Endothelial cell of umbilical vein (primary cell): ENCODE results near the gene ZYX. TPM values are rescaled to one million over a fixed set of nuclear protein-coding genes. Genes with fewer than 3 reads are reported as not detected.

Source experiments
- Bru-seq: library from RNA; stranded (reverse); fragments of 400-500 nt; gene quantifications from one replicate; lab custom pipeline; 2021; lab: Mats Ljungman, UMichigan
- BruChase-seq, 2 experiments: library from RNA; stranded (reverse); fragments of 400-500 nt; gene quantifications; one replicate each; lab custom pipeline; 2021; lab: Mats Ljungman, UMichigan
- BruUV-seq: library from RNA; stranded (reverse); fragments of 400-500 nt; replicated peaks from 2 replicates; lab custom pipeline; 2021; lab: Mats Ljungman, UMichigan
- CTCF ChIA-PET: fragments of 300-600, 350-600 bp; sonication (Branson Sonifier 250); formaldehyde crosslinking; loops from one replicate; lab custom pipeline; 2021; ENCODE audit warnings: antibody characterized with exemption, inconsistent platforms; lab: Charles Lee
- POLR2A ChIA-PET: fragments of 300-600, 350-600 bp; sonication (Branson Sonifier 250); formaldehyde crosslinking; loops from one replicate; lab custom pipeline; 2021; ENCODE audit warnings: antibody characterized with exemption, inconsistent platforms; lab: Charles Lee
- DNase-seq: peaks from one replicate; pipeline ENCODE4 v3.0.0-alpha.2; 2011; ENCODE audit warnings: low read depth, low spot score
- FAIRE-seq: peaks from 2 replicates; lab custom pipeline; 2011; peaks lifted over from hg19 to GRCh38; lab: Jason Lieb, UNC
- H2AFZ ChIP-seq: 2 replicates; pipeline ENCODE4 v1.6.0; 2012; ENCODE audit warnings: low read depth, low read length, control low read depth, inconsistent platforms
- H3K27ac ChIP-seq: 2 replicates; pipeline ENCODE4 v1.5.1; 2011; ENCODE audit warnings: low read depth, mild to moderate bottlenecking, control low read depth, low read length, moderate library complexity; ENCODE audit not compliant: insufficient read depth
- H3K27me3 ChIP-seq, 2 experiments: 2 replicates each; pipeline versions ENCODE4 v1.6.0 to v1.6.1; 2011; ENCODE audit warnings: low read length in 2 of 2, mixed read lengths in 1 of 2; ENCODE audit not compliant: control insufficient read depth in 2 of 2, insufficient read depth in 2 of 2
- H3K36me3 ChIP-seq, 2 experiments: 2 replicates in 1 of 2; 3 replicates in 1 of 2; pipeline ENCODE4 v1.5.1; 2011; ENCODE audit warnings: low read length in 2 of 2, mild to moderate bottlenecking in 1 of 2, moderate library complexity in 1 of 2; ENCODE audit not compliant: control insufficient read depth in 2 of 2, insufficient read depth in 2 of 2; ENCODE audit errors: extremely low read depth in 1 of 2
- H3K4me1 ChIP-seq: 3 replicates; pipeline ENCODE4 v1.5.1; 2011; ENCODE audit warnings: mild to moderate bottlenecking, low read length; ENCODE audit not compliant: control insufficient read depth, insufficient read depth; ENCODE audit errors: extremely low read depth
- H3K4me2 ChIP-seq: 2 replicates; pipeline ENCODE4 v1.6.1; 2011; ENCODE audit warnings: low read length, control low read depth, mixed read lengths; ENCODE audit not compliant: insufficient read depth
- H3K4me3 ChIP-seq, 3 experiments: fragments of 200-600 bp in 1 of 3; sonication (generic), shearing (Covaris generic) in 1 of 3; replicated peaks in 1 of 3; 2 replicates each; pipeline ENCODE4 v1.5.1; 2011 to 2016; ENCODE audit warnings: control low read depth in 3 of 3, low read length in 3 of 3, mild to moderate bottlenecking in 2 of 3, inconsistent platforms in 1 of 3, low read depth in 1 of 3, moderate library complexity in 1 of 3; ENCODE audit not compliant: insufficient read depth in 1 of 3
- H3K79me2 ChIP-seq: 2 replicates; pipeline ENCODE4 v1.6.0; 2012; ENCODE audit warnings: low read length, inconsistent platforms; ENCODE audit not compliant: control insufficient read depth, insufficient read depth
- H3K9ac ChIP-seq: replicated peaks from 2 replicates; pipeline ENCODE3; 2011; ENCODE audit warnings: low read length, control low read depth; ENCODE audit not compliant: insufficient read depth; ENCODE audit errors: extremely low read depth
- H3K9me1 ChIP-seq: replicated peaks from 3 replicates; pipeline ENCODE4 v1.6.0; 2011; ENCODE audit warnings: mild to moderate bottlenecking, low read length; ENCODE audit not compliant: control insufficient read depth, insufficient read depth; ENCODE audit errors: extremely low read depth
- H3K9me3 ChIP-seq: replicated peaks from 2 replicates; pipeline ENCODE4 v1.5.1; 2012; ENCODE audit warnings: low read length, inconsistent platforms; ENCODE audit not compliant: control insufficient read depth, insufficient read depth
- H4K20me1 ChIP-seq: replicated peaks from 2 replicates; pipeline ENCODE3; 2011; ENCODE audit warnings: mild to moderate bottlenecking, low read length; ENCODE audit not compliant: control insufficient read depth, insufficient read depth; ENCODE audit errors: extremely low read depth
- CTCF ChIP-seq, 2 donors: IDR thresholded peaks; 1 replicate in 1 of 2; 2 replicates in 1 of 2; pipeline ENCODE4 v1.5.1; 2011; ENCODE audit warnings: low read length in 2 of 2, mild to moderate bottlenecking in 2 of 2, moderate library complexity in 2 of 2, control low read depth in 1 of 2, inconsistent platforms in 1 of 2, low read depth in 1 of 2; ENCODE audit not compliant: insufficient read depth in 1 of 2; ENCODE audit errors: extremely low read depth in 1 of 2
- EZH2 ChIP-seq: IDR thresholded peaks from 2 replicates; pipeline ENCODE4 v1.6.1; 2012; ENCODE audit warnings: borderline replicate concordance, low read depth, mild to moderate bottlenecking, moderate library complexity, low read length, inconsistent platforms; ENCODE audit not compliant: severe bottlenecking
- FOS ChIP-seq: IDR thresholded peaks from 2 replicates; pipeline ENCODE4 v1.6.1; 2011; ENCODE audit warnings: mild to moderate bottlenecking, low read length, moderate library complexity, borderline replicate concordance; ENCODE audit not compliant: insufficient read depth
- GATA2 ChIP-seq: IDR thresholded peaks from 2 replicates; pipeline ENCODE4 v1.7.0; 2011; ENCODE audit warnings: low read depth, mild to moderate bottlenecking, moderate library complexity, mixed read lengths, low read length; ENCODE audit not compliant: insufficient read length, insufficient read depth
- JUN ChIP-seq: IDR thresholded peaks from 2 replicates; pipeline ENCODE4 v1.6.1; 2011; ENCODE audit warnings: borderline replicate concordance, low read depth; ENCODE audit not compliant: insufficient read length, insufficient read depth
- MAX ChIP-seq: IDR thresholded peaks from 2 replicates; pipeline ENCODE4 v1.6.1; 2011; ENCODE audit not compliant: insufficient read depth, insufficient read length
- MYC ChIP-seq: IDR thresholded peaks from one replicate; pipeline ENCODE4 v1.6.1; 2011; ENCODE audit warnings: mild to moderate bottlenecking, low read depth, low read length
- POLR2A ChIP-seq: IDR thresholded peaks from 2 replicates; pipeline ENCODE4 v1.6.1; 2012; ENCODE audit warnings: low read depth, mild to moderate bottlenecking, control low read depth, low read length
- POLR2AphosphoS5 ChIP-seq: IDR thresholded peaks from 2 replicates; pipeline ENCODE4 v1.6.1; 2012; ENCODE audit warnings: low read depth, mild to moderate bottlenecking, control low read depth, low read length, moderate library complexity; ENCODE audit not compliant: insufficient read depth
- dilution Hi-C: fragments of 300-500 bp; cut with MboI; formaldehyde crosslinking; loops from one replicate; pipeline ENCODE4 v1.15.0; 2019; ENCODE audit warnings: low sequenced_read_pairs; ENCODE audit not compliant: extremely low pct_ligation_motif_present
- intact Hi-C: fragments of 100-400 bp; cut with micrococcal nuclease; formaldehyde crosslinking; loops from one replicate; pipeline ENCODE4 v1.10.0; 2022
- long read RNA-seq: library from polyadenylated mRNA; stranded (forward); transcript quantifications from one replicate; pipeline ENCODE4 v2.0.0, GENCODE V29; 2021
- polyA minus RNA-seq, 3 experiments: library from RNA; depleted of rRNA, polyadenylated mRNA; stranded (reverse); fragments of >200 nt; gene quantifications; 1 replicate in 1 of 3; 2 replicates in 2 of 3; pipeline ENCODE4 v1.2.3, GENCODE V29; 2011
- polyA plus RNA-seq, 4 experiments: library from polyadenylated mRNA; depleted of rRNA in 3 of 4; stranded (reverse) in 3 of 4; unstranded in 1 of 4; fragments of >200 nt; gene quantifications; 2 replicates each; pipeline versions ENCODE4 v1.2.1 to v1.2.3, GENCODE V29; 2011 to 2012; ENCODE audit warnings: missing spikeins in 1 of 4
- total RNA-seq: library from RNA; stranded (reverse); gene quantifications from 2 replicates; pipeline ENCODE4 v1.2.3, GENCODE V29; 2021

Gene ZYX
- total RNA-seq (533 and 545 TPM in 2 replicates), polyA plus RNA-seq (196 TPM in 2 replicates), polyA minus RNA-seq (116 and 124 TPM in 2 replicates), Bru-seq, nascent RNA (percentile 93 among the genes with signal in this experiment), BruChase-seq, experiment 1, labeled RNA remaining after a 6-hour chase (percentile 99 among the genes with signal in this experiment), BruChase-seq, experiment 2, labeled RNA remaining after a 2-hour chase (percentile 97 among the genes with signal in this experiment)
- polyA plus RNA-seq (2011; cell fraction: cytosol; rRNA removed) = 195 and 222 TPM in 2 replicates
- polyA plus RNA-seq (2011; cell fraction: nucleus; rRNA removed) = 305 and 333 TPM in 2 replicates
- 533 and 564 TPM in 2 replicates for polyA plus RNA-seq (2012)
- polyA minus RNA-seq (2011; cell fraction: cytosol; rRNA and poly(A)+ RNA removed) = 57.7 TPM
- polyA minus RNA-seq (2011; cell fraction: nucleus; rRNA and poly(A)+ RNA removed) = 105 and 154 TPM in 2 replicates
- long read RNA-seq, transcript ZYX-201 (10 exons, 2,493 nt) = major isoform, 328 of 1,255 reads
- long read RNA-seq, partial matches to known transcripts = 567 of 1,255 reads
- long read RNA-seq, other reads (novel, unspliced or antisense) = 359 of 1,255 reads

GRCh38 chr7:143380646-143381426 is at the start of gene ZYX:
Gene ZYX, plus strand, starts transcription at chr7:143381345. Its CDS starts 227 bp downstream, at chr7:143381572.
- H4K20me1 ChIP-seq = no peaks in the 10 kb centered on the region
- H3K9me3 ChIP-seq = no peaks in the 10 kb centered on the region
- H3K4me1 ChIP-seq = peaks cover 45% of the 10 kb centered on the region
- H3K9ac ChIP-seq = peak within 1 kb of the TSS; percentile 96
- no TSS peak for BruUV-seq
- dilution Hi-C loops = loop anchor here (25.0 kb wide), 1 partner anchor 131 kb away; no protein-coding TSS in a partner anchor
- peak within 1 kb of the TSS; percentile 1 for H2AFZ ChIP-seq
- H3K4me3 ChIP-seq = peak within 1 kb of the TSS; percentile 76 to 94 (median 88)
- POLR2A ChIA-PET = interaction anchor here (0.9 to 2.0 kb wide), 9 partner anchors 9 to 119 kb away, joined by 4 to 17 read pairs (median 6); no protein-coding TSS in a partner anchor
- TF ChIP-seq EZH2 (no peak), FOS (peak; percentile 87), JUN (peak; percentile 18), GATA2 (no peak), CTCF (IDR thresholded peaks at IDR 0.05; ENCODE audit: extremely low read depth in 1 of 2, insufficient read depth in 1 of 2, low read depth in 1 of 2, low read length in 2 of 2) (no peak), MYC (peak; percentile 52), POLR2AphosphoS5 (peak; percentile 91), POLR2A (peak; percentile 87), MAX (no peak)
- H3K27me3 ChIP-seq = no peaks in the 10 kb centered on the region
- H3K9me1 ChIP-seq = no peaks in the 10 kb centered on the region
- peaks cover 3 to 5% of the 10 kb centered on the region in 2 experiments for H3K36me3 ChIP-seq
- intact Hi-C loops = loop anchor here (1.0 to 5.0 kb wide), 5 partner anchors 14 to 116 kb away; partner anchors contain the start of gene CASP2
- H3K27ac ChIP-seq = peak within 1 kb of the TSS; percentile 98
- CTCF ChIA-PET = interaction anchor here (0.5 to 2.6 kb wide), 33 partner anchors 8 to 156 kb away, joined by 3 to 25 read pairs (median 6); partner anchors contain the start of genes CASP2 and GSTK1
- FAIRE-seq = peak; percentile 80
- H3K4me2 ChIP-seq = peak within 1 kb of the TSS; percentile 74
- peaks cover 63% of the 10 kb centered on the region for H3K79me2 ChIP-seq
- DNase-seq = peak; percentile 94
